Lower leg skin (tissue), 4 donors: Measurements from ENCODE around the gene HYDIN. TPM values are rescaled to one million over a fixed set of nuclear protein-coding genes. Genes with fewer than 3 reads are reported as not detected.

ENCODE experiments used
- DNase-seq, 2 donors: peaks; one replicate each; pipeline ENCODE4 v3.0.0-alpha.2; 2019; ENCODE audit warnings: low spot score in 2 of 2
- H3K4me3 ChIP-seq: fragments of 200-600 bp; sonication (generic); 2 replicates; pipeline ENCODE4 v1.5.1; 2017; ENCODE audit warnings: mild to moderate bottlenecking, low read depth; ENCODE audit not compliant: poor library complexity, severe bottlenecking
- CTCF ChIP-seq, 3 donors: fragments of 450-650 bp; IDR thresholded peaks; one replicate each; pipeline ENCODE4 v1.5.1; 2016; ENCODE audit warnings: antibody characterized with exemption in 3 of 3, mild to moderate bottlenecking in 3 of 3, moderate library complexity in 2 of 3
- POLR2A ChIP-seq, 2 donors: fragments of 450-650 bp; IDR thresholded peaks; one replicate each; pipeline ENCODE4 v1.6.1; 2016 to 2017; ENCODE audit warnings: antibody characterized with exemption in 2 of 2, mild to moderate bottlenecking in 1 of 2, moderate library complexity in 1 of 2
- WGBS, 2 donors: methylation state at CpG; one replicate each; pipeline ENCODE4 v1.1.5; 2018; 5-methylcytosine and 5-hydroxymethylcytosine counted together
- intact Hi-C: fragments of 100-400 bp; cut with DNase I; formaldehyde crosslinking; loops from one replicate; pipeline ENCODE4 v1.15.0; 2023; ENCODE audit warnings: low total_unique reads
- total RNA-seq, 4 donors: library from RNA; depleted of rRNA; stranded (reverse); fragments of >200 nt; gene quantifications; one replicate each; pipeline ENCODE4 v1.1.0, GENCODE V29; 2016

HYDIN gene
- total RNA-seq, 4 donors from 2014 or later: 0.15 to 2.3 (median 1.5) TPM; not detected in 1

- no peak for DNase-seq
- 61 to 73% methylated on average over 3 of the region's 3 CpGs for WGBS, 2 donors
- intact Hi-C loops: no loop called here
- no peak overlapping the region for H3K4me3 ChIP-seq
- TF ChIP-seq POLR2A (IDR thresholded peaks at IDR 0.05) (no peak), CTCF (IDR thresholded peaks at IDR 0.05) (no peak)
Observed at GRCh38 chr16:71205482-71206131, 24.9 kb downstream of the HYDIN start.

- no peak for DNase-seq
- TF ChIP-seq CTCF (IDR thresholded peaks at IDR 0.05): no peak
- no peak overlapping the region for H3K4me3 ChIP-seq
- WGBS, 2 donors: 71 to 78% methylated on average over 2 of the region's 2 CpGs
- intact Hi-C loops: no loop called here
Observed at GRCh38 chr16:71203631-71204030, 26.9 kb downstream of the HYDIN start.

- no peak for TF ChIP-seq CTCF (IDR thresholded peaks at IDR 0.05)
- no peak for TF ChIP-seq POLR2A (IDR thresholded peaks at IDR 0.05)
- no peak overlapping the region for H3K4me3 ChIP-seq
- WGBS, 2 donors: 41 to 67% methylated on average over 2 of the region's 2 CpGs
- no peak for DNase-seq
- intact Hi-C loops: no loop called here
Observed at GRCh38 chr16:71201556-71201955, 29.0 kb downstream of the HYDIN start.

- TF ChIP-seq CTCF (IDR thresholded peaks at IDR 0.05): no peak
- no peak for TF ChIP-seq POLR2A (IDR thresholded peaks at IDR 0.05)
- 70 to 87% methylated on average over 1 of the region's 1 CpG for WGBS, 2 donors
- no peak overlapping the region for H3K4me3 ChIP-seq
- DNase-seq: no peak
- intact Hi-C loops: no loop called here
Observed at GRCh38 chr16:71201054-71201453, 29.5 kb downstream of the HYDIN start.

GRCh38 chr16:71198408-71198807 is 32.1 kb downstream of the HYDIN start:
- TF ChIP-seq POLR2A (IDR thresholded peaks at IDR 0.05) (no peak), CTCF (IDR thresholded peaks at IDR 0.05) (no peak)
- intact Hi-C loops: no loop called here
- DNase-seq: no peak
- H3K4me3 ChIP-seq: no peak overlapping the region
- 69 to 78% methylated on average over 1 of the region's 1 CpG for WGBS, 2 donors

- WGBS, 2 donors: 79 to 82% methylated on average over 5 of the region's 5 CpGs
- no peak overlapping the region for H3K4me3 ChIP-seq
- no peak for DNase-seq
- intact Hi-C loops: no loop called here
- TF ChIP-seq POLR2A (IDR thresholded peaks at IDR 0.05): no peak
- no peak for TF ChIP-seq CTCF (IDR thresholded peaks at IDR 0.05)
Observed at GRCh38 chr16:71192387-71192786, 38.1 kb downstream of the HYDIN start.
